HCT116 (cell line): ENCODE results near the gene ZSWIM7. TPM values are rescaled to one million over a fixed set of nuclear protein-coding genes. Genes with fewer than 3 reads are reported as not detected.

Source experiments
- ATAC-seq: fragments of 200-7000 bp; cut with Tn5 transposase; 2 replicates; pipeline ENCODE4 v1.9.1; 2020; ENCODE audit warnings: mild to moderate bottlenecking, moderate library complexity
- Bru-seq: library from RNA; stranded (reverse); fragments of 400-500 nt; gene quantifications from one replicate; lab custom pipeline; 2021; lab: Mats Ljungman, UMichigan
- BruChase-seq, 2 experiments: library from RNA; stranded (reverse); fragments of 400-500 nt; gene quantifications; one replicate each; lab custom pipeline; 2021; lab: Mats Ljungman, UMichigan
- BruUV-seq: library from RNA; stranded (reverse); fragments of 400-500 nt; replicated peaks from 2 replicates; lab custom pipeline; 2021; lab: Mats Ljungman, UMichigan
- CTCF ChIA-PET: fragments of 300-600 bp; sonication (Branson Sonifier 250); formaldehyde crosslinking; loops from one replicate; lab custom pipeline; 2021; ENCODE audit warnings: antibody characterized with exemption; lab: Charles Lee
- POLR2A ChIA-PET: fragments of 300-600, 350-600 bp; sonication (Branson Sonifier 250); formaldehyde crosslinking; loops from one replicate; lab custom pipeline; 2021; ENCODE audit warnings: antibody characterized with exemption; lab: Charles Lee
- RAD21 ChIA-PET, 2 experiments: fragments of 300-600 bp; sonication (Branson Sonifier 250); formaldehyde crosslinking; loops; one replicate each; lab custom pipeline; 2023; ENCODE audit warnings: low total read pairs in 2 of 2; ENCODE audit not compliant: uncharacterized antibody in 2 of 2, unreplicated experiment in 2 of 2, low non-redundant PET in 1 of 2; lab: Charles Lee
- DNase-seq: peaks from one replicate; pipeline ENCODE4 v3.0.0-alpha.2; 2010; ENCODE audit warnings: low read depth, low spot score
- H2AFZ ChIP-seq: fragments of 200-600 bp; shearing (Covaris generic), sonication (generic); 2 replicates; pipeline ENCODE4 v1.6.1; 2017; ENCODE audit warnings: low read depth, mixed run types, mixed read lengths, antibody characterized with exemption, low read length; ENCODE audit not compliant: poor library complexity, severe bottlenecking
- H3K27ac ChIP-seq: 2 replicates; pipeline ENCODE4 v1.5.1; 2012; ENCODE audit warnings: low read depth, low read length
- H3K27me3 ChIP-seq: fragments of 200-600 bp; sonication (generic); 2 replicates; pipeline ENCODE4 v1.6.1; 2016; ENCODE audit warnings: mixed run types, low read length, mixed read lengths; ENCODE audit not compliant: insufficient read depth
- H3K36me3 ChIP-seq, 2 experiments: fragments of 200-500 bp in 1 of 2; fragments of 200-600 bp in 1 of 2; sonication (Bioruptor generic) in 1 of 2; sonication (generic) in 1 of 2; 2 replicates each; pipeline versions ENCODE4 v1.5.1 to v1.6.1; 2014 to 2016; ENCODE audit warnings: low read length in 2 of 2, inconsistent platforms in 1 of 2, mixed read lengths in 1 of 2, mixed run types in 1 of 2; ENCODE audit not compliant: insufficient read depth in 2 of 2, control insufficient read depth in 1 of 2
- H3K4me1 ChIP-seq, 2 experiments: fragments of 200-600 bp in 1 of 2; sonication (generic) in 1 of 2; 2 replicates each; pipeline versions ENCODE4 v1.5.1 to v1.6.1; 2012 to 2017; ENCODE audit warnings: low read length in 2 of 2, inconsistent platforms in 1 of 2, mild to moderate bottlenecking in 1 of 2, mixed read lengths in 1 of 2, mixed run types in 1 of 2, moderate library complexity in 1 of 2; ENCODE audit not compliant: insufficient read depth in 2 of 2, control insufficient read depth in 1 of 2
- H3K4me2 ChIP-seq: fragments of 200-600 bp; sonication (generic); 2 replicates; pipeline ENCODE4 v1.6.1; 2017; ENCODE audit warnings: mixed run types, low read length, mixed read lengths
- H3K4me3 ChIP-seq, 2 experiments: fragments of 200-600 bp in 1 of 2; sonication (generic) in 1 of 2; replicated peaks in 1 of 2; 2 replicates each; pipeline ENCODE4 v1.5.1; 2011 to 2016; ENCODE audit warnings: low read length in 2 of 2, control low read depth in 1 of 2, low read depth in 1 of 2, mild to moderate bottlenecking in 1 of 2, mixed read lengths in 1 of 2, mixed run types in 1 of 2
- H3K79me2 ChIP-seq: fragments of 200-600 bp; sonication (generic); 2 replicates; pipeline ENCODE4 v1.6.1; 2017; ENCODE audit warnings: mild to moderate bottlenecking, mixed run types, low read length, moderate library complexity, mixed read lengths; ENCODE audit not compliant: insufficient read depth
- H3K9ac ChIP-seq: fragments of 200-600 bp; sonication (generic); 2 replicates; pipeline ENCODE4 v1.6.1; 2016; ENCODE audit warnings: low read length, mixed read lengths
- H3K9me2 ChIP-seq: fragments of 200-600 bp; sonication (generic), shearing (Covaris generic); 2 replicates; pipeline ENCODE4 v1.6.1; 2017; ENCODE audit warnings: mixed run types, mild to moderate bottlenecking, moderate library complexity; ENCODE audit not compliant: insufficient read depth
- H3K9me3 ChIP-seq, 2 experiments: fragments of 200-500 bp in 1 of 2; fragments of 200-600 bp in 1 of 2; sonication (Bioruptor generic) in 1 of 2; sonication (generic) in 1 of 2; 2 replicates each; pipeline ENCODE4 v1.6.1; 2014 to 2017; ENCODE audit warnings: low read length in 2 of 2, mixed read lengths in 2 of 2, inconsistent platforms in 1 of 2, low read depth in 1 of 2, mild to moderate bottlenecking in 1 of 2, mixed run types in 1 of 2, moderate library complexity in 1 of 2; ENCODE audit not compliant: control insufficient read depth in 1 of 2, insufficient read depth in 1 of 2
- H4K20me1 ChIP-seq: fragments of 200-600 bp; sonication (generic), shearing (Covaris generic); 2 replicates; pipeline ENCODE4 v1.6.1; 2017; ENCODE audit warnings: mixed run types, mild to moderate bottlenecking, moderate library complexity; ENCODE audit not compliant: insufficient read depth
- CBX3 ChIP-seq: IDR thresholded peaks from 2 replicates; pipeline ENCODE4 v1.6.1; 2012; ENCODE audit warnings: low read depth
- CEBPB ChIP-seq: IDR thresholded peaks from 2 replicates; pipeline ENCODE4 v1.6.1; 2012; ENCODE audit warnings: low read depth
- EGR1 ChIP-seq: IDR thresholded peaks from 2 replicates; pipeline ENCODE4 v1.6.1; 2012; ENCODE audit warnings: low read depth
- EZH2 ChIP-seq: fragments of 200-600 bp; sonication (generic); IDR thresholded peaks from 2 replicates; pipeline ENCODE4 v1.6.1; 2017; ENCODE audit warnings: antibody characterized with exemption, mixed run types
- JUND ChIP-seq: IDR thresholded peaks from 2 replicates; pipeline ENCODE4 v1.6.1; 2012
- MAX ChIP-seq: IDR thresholded peaks from 2 replicates; pipeline ENCODE4 v1.6.1; 2012
- POLR2A ChIP-seq: IDR thresholded peaks from 2 replicates; pipeline ENCODE4 v1.7.0; 2011; ENCODE audit warnings: borderline replicate concordance; ENCODE audit not compliant: insufficient read depth, insufficient read length; ENCODE audit errors: extremely low read depth
- RAD21 ChIP-seq: IDR thresholded peaks from 2 replicates; pipeline ENCODE4 v1.6.1; 2012; ENCODE audit warnings: low read depth, mild to moderate bottlenecking
- SIN3A ChIP-seq: IDR thresholded peaks from 2 replicates; pipeline ENCODE4 v1.6.1; 2012; ENCODE audit warnings: low read depth
- SP1 ChIP-seq: IDR thresholded peaks from 2 replicates; pipeline ENCODE4 v1.6.1; 2012; ENCODE audit warnings: low read depth
- SRF ChIP-seq: IDR thresholded peaks from 2 replicates; pipeline ENCODE4 v1.6.1; 2012; ENCODE audit warnings: low read depth
- ZFX ChIP-seq: fragments of 450-650 bp; IDR thresholded peaks from 2 replicates; pipeline ENCODE4 v1.6.1; 2017
- ZNF274 ChIP-seq: fragments of 200-500 bp; sonication (Bioruptor generic); IDR thresholded peaks from 2 replicates; pipeline ENCODE4 v1.6.1; 2014; ENCODE audit warnings: mild to moderate bottlenecking, low read depth, low read length, inconsistent platforms
- intact Hi-C: fragments of 100-400 bp; cut with micrococcal nuclease; formaldehyde crosslinking; loops from 2 replicates; pipeline ENCODE4 v1.10.0; 2022
- long read RNA-seq: library from polyadenylated mRNA; unstranded; transcript quantifications from one replicate; pipeline ENCODE4 v2.0.0, GENCODE V29; 2021; ENCODE audit not compliant: unreplicated experiment
- polyA plus RNA-seq: library from polyadenylated mRNA; unstranded; fragments of >200 nt; gene quantifications from 2 replicates; pipeline ENCODE4 v1.2.1, GENCODE V29; 2012; ENCODE audit warnings: missing spikeins
- total RNA-seq: library from RNA; stranded (reverse); gene quantifications from one replicate; pipeline ENCODE4 v1.2.1, GENCODE V29; 2021; ENCODE audit not compliant: unreplicated experiment
- TF ChIP-seq, protein P1 (sequence below), 3 experiments: fragments of 200-600 bp in 1 of 3; sonication (generic) in 1 of 3; IDR thresholded peaks in 2 of 3; conservative IDR thresholded peaks in 1 of 3; 2 replicates each; pipeline ENCODE4 v1.5.1; 2012 to 2017; ENCODE audit warnings: low read depth in 2 of 3, low read length in 2 of 3, antibody characterized with exemption in 1 of 3, borderline replicate concordance in 1 of 3, control low read depth in 1 of 3, mild to moderate bottlenecking in 1 of 3, mixed read lengths in 1 of 3, mixed run types in 1 of 3, moderate library complexity in 1 of 3; ENCODE audit not compliant: insufficient read depth in 1 of 3
- TF ChIP-seq, protein P2 (sequence below): IDR thresholded peaks from 2 replicates; pipeline ENCODE4 v1.6.1; 2012
- TF ChIP-seq, protein P3 (sequence below): IDR thresholded peaks from 2 replicates; pipeline ENCODE4 v1.6.1; 2012; ENCODE audit warnings: low read depth

The ZSWIM7 gene
- total RNA-seq, result 33.5 TPM
- polyA plus RNA-seq, result 29.3 and 36.6 TPM in 2 replicates
- Bru-seq, nascent RNA, result percentile 89 among the genes with signal in this experiment
- BruChase-seq, experiment 1, labeled RNA remaining after a 6-hour chase, result percentile 74 among the genes with signal in this experiment
- percentile 85 among the genes with signal in this experiment for BruChase-seq, experiment 2, labeled RNA remaining after a 2-hour chase
- long read RNA-seq, transcript ZSWIM7-205 (6 exons, 703 nt), result major isoform, 5 of 37 reads
- long read RNA-seq, partial matches to known transcripts, result 13 of 37 reads
- long read RNA-seq, other reads (novel, unspliced or antisense), result 8 of 37 reads

GRCh38 chr17:15999141-15999973, at the start of gene ZSWIM7, which contains the start of gene TTC19:
Gene ZSWIM7, minus strand, starts transcription at chr17:15999704. Its CDS starts 110 bp downstream, at chr17:15999594.
Gene TTC19, plus strand, starts transcription at chr17:15999824. Its CDS starts 25 bp downstream, at chr17:15999849.
- no peaks in the 10 kb centered on the region for H3K27me3 ChIP-seq
- H4K20me1 ChIP-seq, result no peaks in the 10 kb centered on the region
- CTCF ChIA-PET, result interaction anchor here (0.7 to 2.9 kb wide), 5 partner anchors 17 to 735 kb away, joined by 3 to 13 read pairs (median 3); partner anchors contain the start of gene ADORA2B
- RAD21 ChIA-PET, result interaction anchor here (0.7 to 1.5 kb wide), 4 partner anchors 48 to 287 kb away, joined by 3 to 5 read pairs (median 4); no protein-coding TSS in a partner anchor
- H2AFZ ChIP-seq, result peak within 1 kb of the TSS; percentile 56
- ATAC-seq, result peak; percentile 94
- H3K4me3 ChIP-seq, result peak within 1 kb of the TSS; percentile 84 to 94
- H3K79me2 ChIP-seq, result peaks cover 63% of the 10 kb centered on the region
- BruUV-seq, result no TSS peak
- peaks cover 0 to 7% of the 10 kb centered on the region in 2 experiments; a peak in 1 of 4 replicates for H3K9me3 ChIP-seq
- H3K4me1 ChIP-seq, result peaks cover 10 to 24% of the 10 kb centered on the region in 2 experiments; a peak in 3 of 4 replicates
- H3K36me3 ChIP-seq, result peaks cover 20 to 39% of the 10 kb centered on the region in 2 experiments
- H3K9ac ChIP-seq, result peak within 1 kb of the TSS; percentile 96
- no peaks in the 10 kb centered on the region for H3K9me2 ChIP-seq
- H3K27ac ChIP-seq, result peak within 1 kb of the TSS; percentile 95
- DNase-seq, result peak; percentile 94
- H3K4me2 ChIP-seq, result peak within 1 kb of the TSS; percentile 79
- POLR2A ChIA-PET, result interaction anchor here (1.0 to 2.3 kb wide), 14 partner anchors 10 to 348 kb away, joined by 3 to 14 read pairs (median 4); partner anchors contain the start of gene ADORA2B
- intact Hi-C loops, result loop anchor here (2.0 kb wide), 1 partner anchor 55 kb away; the partner anchor contains the start of gene ADORA2B
- TF ChIP-seq, protein P1, sequence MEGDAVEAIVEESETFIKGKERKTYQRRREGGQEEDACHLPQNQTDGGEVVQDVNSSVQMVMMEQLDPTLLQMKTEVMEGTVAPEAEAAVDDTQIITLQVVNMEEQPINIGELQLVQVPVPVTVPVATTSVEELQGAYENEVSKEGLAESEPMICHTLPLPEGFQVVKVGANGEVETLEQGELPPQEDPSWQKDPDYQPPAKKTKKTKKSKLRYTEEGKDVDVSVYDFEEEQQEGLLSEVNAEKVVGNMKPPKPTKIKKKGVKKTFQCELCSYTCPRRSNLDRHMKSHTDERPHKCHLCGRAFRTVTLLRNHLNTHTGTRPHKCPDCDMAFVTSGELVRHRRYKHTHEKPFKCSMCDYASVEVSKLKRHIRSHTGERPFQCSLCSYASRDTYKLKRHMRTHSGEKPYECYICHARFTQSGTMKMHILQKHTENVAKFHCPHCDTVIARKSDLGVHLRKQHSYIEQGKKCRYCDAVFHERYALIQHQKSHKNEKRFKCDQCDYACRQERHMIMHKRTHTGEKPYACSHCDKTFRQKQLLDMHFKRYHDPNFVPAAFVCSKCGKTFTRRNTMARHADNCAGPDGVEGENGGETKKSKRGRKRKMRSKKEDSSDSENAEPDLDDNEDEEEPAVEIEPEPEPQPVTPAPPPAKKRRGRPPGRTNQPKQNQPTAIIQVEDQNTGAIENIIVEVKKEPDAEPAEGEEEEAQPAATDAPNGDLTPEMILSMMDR (IDR thresholded peaks at IDR 0.05 in 2 of 3, conservative IDR thresholded peaks at IDR 0.05 in 1 of 3; ENCODE audit: borderline replicate concordance in 1 of 3, insufficient read depth in 1 of 3, low read depth in 2 of 3, low read length in 2 of 3), result no peak
- peak; percentile 98 for TF ChIP-seq ZFX
- TF ChIP-seq, protein P2, sequence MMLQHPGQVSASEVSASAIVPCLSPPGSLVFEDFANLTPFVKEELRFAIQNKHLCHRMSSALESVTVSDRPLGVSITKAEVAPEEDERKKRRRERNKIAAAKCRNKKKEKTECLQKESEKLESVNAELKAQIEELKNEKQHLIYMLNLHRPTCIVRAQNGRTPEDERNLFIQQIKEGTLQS, result no peak
- no peak for TF ChIP-seq CEBPB
- TF ChIP-seq POLR2A, result peak; percentile 92
- TF ChIP-seq CBX3, result peak; percentile 78
- TF ChIP-seq, protein P3, sequence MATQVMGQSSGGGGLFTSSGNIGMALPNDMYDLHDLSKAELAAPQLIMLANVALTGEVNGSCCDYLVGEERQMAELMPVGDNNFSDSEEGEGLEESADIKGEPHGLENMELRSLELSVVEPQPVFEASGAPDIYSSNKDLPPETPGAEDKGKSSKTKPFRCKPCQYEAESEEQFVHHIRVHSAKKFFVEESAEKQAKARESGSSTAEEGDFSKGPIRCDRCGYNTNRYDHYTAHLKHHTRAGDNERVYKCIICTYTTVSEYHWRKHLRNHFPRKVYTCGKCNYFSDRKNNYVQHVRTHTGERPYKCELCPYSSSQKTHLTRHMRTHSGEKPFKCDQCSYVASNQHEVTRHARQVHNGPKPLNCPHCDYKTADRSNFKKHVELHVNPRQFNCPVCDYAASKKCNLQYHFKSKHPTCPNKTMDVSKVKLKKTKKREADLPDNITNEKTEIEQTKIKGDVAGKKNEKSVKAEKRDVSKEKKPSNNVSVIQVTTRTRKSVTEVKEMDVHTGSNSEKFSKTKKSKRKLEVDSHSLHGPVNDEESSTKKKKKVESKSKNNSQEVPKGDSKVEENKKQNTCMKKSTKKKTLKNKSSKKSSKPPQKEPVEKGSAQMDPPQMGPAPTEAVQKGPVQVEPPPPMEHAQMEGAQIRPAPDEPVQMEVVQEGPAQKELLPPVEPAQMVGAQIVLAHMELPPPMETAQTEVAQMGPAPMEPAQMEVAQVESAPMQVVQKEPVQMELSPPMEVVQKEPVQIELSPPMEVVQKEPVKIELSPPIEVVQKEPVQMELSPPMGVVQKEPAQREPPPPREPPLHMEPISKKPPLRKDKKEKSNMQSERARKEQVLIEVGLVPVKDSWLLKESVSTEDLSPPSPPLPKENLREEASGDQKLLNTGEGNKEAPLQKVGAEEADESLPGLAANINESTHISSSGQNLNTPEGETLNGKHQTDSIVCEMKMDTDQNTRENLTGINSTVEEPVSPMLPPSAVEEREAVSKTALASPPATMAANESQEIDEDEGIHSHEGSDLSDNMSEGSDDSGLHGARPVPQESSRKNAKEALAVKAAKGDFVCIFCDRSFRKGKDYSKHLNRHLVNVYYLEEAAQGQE, result no peak
- TF ChIP-seq SRF, result no peak
- TF ChIP-seq EZH2, result no peak
- TF ChIP-seq ZNF274, result no peak
- TF ChIP-seq SP1, result peak; percentile 68; the same call in 1 of the 2 replicates
- TF ChIP-seq EGR1, result 0 out of 2 replicates have a peak, but pooled peaks have one; percentile 23
- peak; percentile 11; the same call in 1 of the 2 replicates for TF ChIP-seq JUND
- TF ChIP-seq MAX, result peak; percentile 92
- peak; percentile 96 for TF ChIP-seq SIN3A
- TF ChIP-seq RAD21, result no peak
